CD4-positive, alpha-beta T cell (primary cell): ENCODE data around the gene SPSB3. TPM values are rescaled to one million over a fixed set of nuclear protein-coding genes. Genes with fewer than 3 reads are reported as not detected.
A peak's percentile ranks its signal among the peaks of the same experiment; 100 is the strongest.

Experiments
- ATAC-seq: fragments of 200-7000 bp; cut with Tn5 transposase; one replicate; pipeline ENCODE4 v1.10.0; 2022; ENCODE audit warnings: mild to moderate bottlenecking; ENCODE audit not compliant: poor library complexity
- CTCF ChIA-PET: fragments of 350-600 bp; sonication (Branson Sonifier 250); formaldehyde crosslinking; loops from one replicate; lab custom pipeline; 2021; ENCODE audit warnings: antibody characterized with exemption, inconsistent platforms; lab: Charles Lee
- POLR2A ChIA-PET: fragments of 350-600 bp; sonication (Branson Sonifier 250); formaldehyde crosslinking; loops from one replicate; lab custom pipeline; 2021; ENCODE audit warnings: antibody characterized with exemption, inconsistent platforms; lab: Charles Lee
- DNase-seq, 14 experiments: peaks; one replicate each; pipeline ENCODE4 v3.0.0-alpha.2; 2013 to 2020; ENCODE audit warnings: mixed read lengths in 2 of 14
- H3K27ac ChIP-seq, 2 donors: one replicate each; pipeline versions ENCODE4 v1.5.1 to v1.7.0; 2013; ENCODE audit warnings: low read length in 2 of 2, low read depth in 1 of 2, mild to moderate bottlenecking in 1 of 2
- H3K27me3 ChIP-seq, 2 experiments: 1 replicate in 1 of 2; 2 replicates in 1 of 2; pipeline versions ENCODE4 v1.6.1 to v1.7.0; 2013; ENCODE audit warnings: low read length in 2 of 2, control low read depth in 1 of 2, mild to moderate bottlenecking in 1 of 2, moderate library complexity in 1 of 2; ENCODE audit not compliant: insufficient read depth in 2 of 2, control insufficient read depth in 1 of 2
- H3K36me3 ChIP-seq: one replicate; pipeline ENCODE4 v1.6.1; 2013; ENCODE audit warnings: low read length, control low read depth; ENCODE audit not compliant: insufficient read depth
- H3K4me1 ChIP-seq: one replicate; pipeline ENCODE4 v1.6.1; 2013; ENCODE audit warnings: low read length, control low read depth; ENCODE audit not compliant: insufficient read depth
- H3K4me3 ChIP-seq: one replicate; pipeline ENCODE4 v1.5.1; 2013; ENCODE audit warnings: mild to moderate bottlenecking, low read length, moderate library complexity
- H3K9me3 ChIP-seq, 2 experiments: 1 replicate in 1 of 2; 2 replicates in 1 of 2; pipeline versions ENCODE4 v1.6.1 to v1.7.0; 2013; ENCODE audit warnings: low read length in 2 of 2, mild to moderate bottlenecking in 2 of 2, control low read depth in 1 of 2, moderate library complexity in 1 of 2; ENCODE audit not compliant: control insufficient read depth in 1 of 2, insufficient read depth in 1 of 2
- H3K27ac Mint-ChIP-seq: one replicate; pipeline ENCODE4 v1.8.0; 2020; ENCODE audit warnings: mixed read lengths
- H3K27me3 Mint-ChIP-seq: one replicate; pipeline ENCODE4 v1.8.0; 2021; ENCODE audit warnings: mixed read lengths
- H3K36me3 Mint-ChIP-seq: one replicate; pipeline ENCODE4 v1.8.0; 2021; ENCODE audit warnings: low read depth, mixed read lengths
- H3K4me1 Mint-ChIP-seq: one replicate; pipeline ENCODE4 v1.8.0; 2021; ENCODE audit warnings: low read depth, mixed read lengths
- H3K4me3 Mint-ChIP-seq: one replicate; pipeline ENCODE4 v1.8.0; 2020; ENCODE audit warnings: mild to moderate bottlenecking, mixed read lengths
- H3K9me3 Mint-ChIP-seq: one replicate; pipeline ENCODE4 v1.8.0; 2020; ENCODE audit warnings: mixed read lengths
- intact Hi-C, 2 experiments: fragments of 100-400 bp; cut with DNase I in 1 of 2; cut with micrococcal nuclease in 1 of 2; formaldehyde crosslinking; loops; one replicate each; pipeline versions ENCODE4 v1.15.1 to v1.9.0; 2023 to 2025; cut with DNase I, micrococcal nuclease
- total RNA-seq, 174 experiments: library from RNA in 2 of 174; stranded (reverse) in 2 of 174; gene quantifications; one replicate each; pipeline ENCODE4 v1.2.3 and lab custom pipeline; 2021 to 2026
- TF ChIP-seq, protein P1 (sequence below): fragments of 200-600 bp; IDR thresholded peaks from one replicate; pipeline ENCODE4 v1.8.0; 2022; ENCODE audit warnings: antibody characterized with exemption, mild to moderate bottlenecking

Gene SPSB3
- total RNA-seq, 2 experiments from 2014 or later: 86.3 to 87.6 TPM

DNA sequence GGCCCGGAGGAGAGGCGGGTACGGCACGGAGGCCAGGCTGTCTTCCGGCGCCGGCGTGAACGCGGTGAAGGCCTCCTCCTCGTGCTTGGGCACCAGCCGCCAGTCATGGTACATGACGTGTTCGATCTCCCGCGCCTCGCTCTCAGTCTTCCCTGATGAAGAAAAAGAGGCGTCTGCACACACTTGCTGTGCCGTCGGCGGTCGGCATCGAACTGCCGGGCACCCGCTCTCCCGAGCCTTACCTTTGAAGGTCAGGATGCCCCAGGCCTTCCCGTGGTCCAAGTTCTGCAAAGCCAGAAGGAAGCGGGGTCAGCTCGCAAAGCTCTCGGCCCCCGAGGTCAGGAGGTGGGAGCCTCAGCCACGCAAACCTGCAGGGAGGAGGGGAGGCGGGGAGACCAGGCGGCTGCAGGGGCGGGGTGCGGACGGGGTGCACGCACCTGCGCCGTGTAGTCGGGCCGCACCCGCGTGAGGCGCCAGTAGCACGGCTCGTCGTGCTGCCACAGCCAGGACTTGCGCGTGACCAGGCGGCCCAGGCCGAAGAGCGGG, 9.9 kb downstream of the SPSB3 start, which contains the start of gene EME2:
TSS of gene EME2 (plus strand) at position 449 of the 546 bp plus-strand sequence. CDS start 418 bp downstream, outside the sequence.
- Histone ChIP-seq H3K36me3 (peaks cover 27% of the 10 kb centered on the region), H3K4me1 (peaks cover 42% of the 10 kb centered on the region), H3K27ac (peak within 1 kb of the TSS; percentile 41 to 69), H3K9me3 (peaks cover 0 to 4% of the 10 kb centered on the region in 2 experiments), H3K4me3 (peak within 1 kb of the TSS; percentile 89), H3K27me3 (no peaks in the 10 kb centered on the region)
- TF ChIP-seq, protein P1, sequence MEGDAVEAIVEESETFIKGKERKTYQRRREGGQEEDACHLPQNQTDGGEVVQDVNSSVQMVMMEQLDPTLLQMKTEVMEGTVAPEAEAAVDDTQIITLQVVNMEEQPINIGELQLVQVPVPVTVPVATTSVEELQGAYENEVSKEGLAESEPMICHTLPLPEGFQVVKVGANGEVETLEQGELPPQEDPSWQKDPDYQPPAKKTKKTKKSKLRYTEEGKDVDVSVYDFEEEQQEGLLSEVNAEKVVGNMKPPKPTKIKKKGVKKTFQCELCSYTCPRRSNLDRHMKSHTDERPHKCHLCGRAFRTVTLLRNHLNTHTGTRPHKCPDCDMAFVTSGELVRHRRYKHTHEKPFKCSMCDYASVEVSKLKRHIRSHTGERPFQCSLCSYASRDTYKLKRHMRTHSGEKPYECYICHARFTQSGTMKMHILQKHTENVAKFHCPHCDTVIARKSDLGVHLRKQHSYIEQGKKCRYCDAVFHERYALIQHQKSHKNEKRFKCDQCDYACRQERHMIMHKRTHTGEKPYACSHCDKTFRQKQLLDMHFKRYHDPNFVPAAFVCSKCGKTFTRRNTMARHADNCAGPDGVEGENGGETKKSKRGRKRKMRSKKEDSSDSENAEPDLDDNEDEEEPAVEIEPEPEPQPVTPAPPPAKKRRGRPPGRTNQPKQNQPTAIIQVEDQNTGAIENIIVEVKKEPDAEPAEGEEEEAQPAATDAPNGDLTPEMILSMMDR: no peak
- H3K9me3 Mint-ChIP-seq: no peaks in the 10 kb centered on the region
- peak within 1 kb of the TSS; percentile 98 for H3K4me3 Mint-ChIP-seq
- peak within 1 kb of the TSS; percentile 92 for H3K27ac Mint-ChIP-seq
- POLR2A ChIA-PET: interaction anchor here (0.8 to 7.9 kb wide), 5 partner anchors 9 to 463 kb away, joined by 5 to 163 read pairs (median 7); partner anchors contain the start of genes FAHD1, HAGH, MAPK8IP3 and NUBP2
- H3K4me1 Mint-ChIP-seq: peaks cover 16% of the 10 kb centered on the region
- CTCF ChIA-PET: interaction anchor here (1.1 to 4.0 kb wide), 3 partner anchors 10 to 66 kb away, joined by 3 to 21 read pairs (median 3); partner anchors contain the start of genes MAPK8IP3, NUBP2 and SPSB3
- no peaks in the 10 kb centered on the region for H3K27me3 Mint-ChIP-seq
- DNase-seq (peak in 12 of 14 experiments; percentile 27 to 74 (median 44)), ATAC-seq (peak; percentile 45)
- H3K36me3 Mint-ChIP-seq: peaks cover 36% of the 10 kb centered on the region
- intact Hi-C loops: loop anchor here (2.0 to 10.0 kb wide), 9 partner anchors 54 to 420 kb away; partner anchors contain the start of genes FAHD1 (in 2 of the 2), HAGH (in 2 of the 2), GNPTG (in 1 of the 2) and JPT2 (in 1 of the 2)

DNA sequence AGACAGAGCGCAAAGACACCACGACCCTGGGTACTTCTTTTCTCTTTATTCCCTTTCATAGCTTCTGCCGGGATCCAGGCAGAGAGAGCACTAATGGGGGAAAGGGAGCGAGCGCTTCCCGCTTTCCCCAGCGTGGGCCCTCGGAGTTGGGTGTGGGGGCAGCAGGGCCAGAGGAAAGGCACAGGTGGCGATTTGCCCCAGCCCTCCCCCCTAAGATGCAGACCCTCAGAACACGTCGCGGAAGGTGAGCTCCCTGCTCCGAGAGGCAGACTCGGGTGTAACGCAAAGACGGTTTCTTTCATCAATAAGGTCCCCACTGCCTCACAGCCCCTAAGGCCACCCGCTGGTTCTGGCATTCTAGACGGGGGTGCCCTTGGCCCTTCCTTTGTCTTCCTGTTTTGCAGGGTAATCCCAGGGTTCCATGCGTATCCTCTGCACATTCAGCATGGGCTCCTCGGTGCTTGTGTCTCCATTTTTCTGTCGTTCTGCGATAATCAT, 10.5 kb downstream of the SPSB3 start:
- H3K4me1 ChIP-seq: peaks cover 42% of the 10 kb centered on the region
- H3K36me3 ChIP-seq: peaks cover 26% of the 10 kb centered on the region
- DNase-seq: no peak
- intact Hi-C loops: loop anchor here (2.0 to 10.0 kb wide), 9 partner anchors 55 to 420 kb away; partner anchors contain the start of genes FAHD1 (in 2 of the 2), HAGH (in 2 of the 2), GNPTG (in 1 of the 2) and JPT2 (in 1 of the 2)
- Mint-ChIP-seq H3K27me3 (no peaks in the 10 kb centered on the region), H3K36me3 (peaks cover 36% of the 10 kb centered on the region), H3K27ac (peak overlapping the region; percentile 92), H3K4me1 (peaks cover 16% of the 10 kb centered on the region), H3K4me3 (peak overlapping the region; percentile 98), H3K9me3 (no peaks in the 10 kb centered on the region)
- H3K27ac ChIP-seq: peak overlapping the region; percentile 41 to 69
- TF ChIP-seq, protein P1: no peak
- peaks cover 0 to 2% of the 10 kb centered on the region in 2 experiments for H3K9me3 ChIP-seq
- peak overlapping the region; percentile 89 for H3K4me3 ChIP-seq
- H3K27me3 ChIP-seq: no peaks in the 10 kb centered on the region
- ChIA-PET POLR2A (interaction anchor here (1.1 to 7.9 kb wide), 5 partner anchors 10 to 761 kb away, joined by 3 to 163 read pairs (median 7); partner anchors contain the start of genes FAHD1, HAGH, NUBP2 and SPSB3), CTCF (interaction anchor here (1.2 to 4.0 kb wide), 2 partner anchors 11 to 41 kb away, joined by 3 to 21 read pairs; partner anchors contain the start of genes NUBP2 and SPSB3)
- ATAC-seq: no peak

DNA sequence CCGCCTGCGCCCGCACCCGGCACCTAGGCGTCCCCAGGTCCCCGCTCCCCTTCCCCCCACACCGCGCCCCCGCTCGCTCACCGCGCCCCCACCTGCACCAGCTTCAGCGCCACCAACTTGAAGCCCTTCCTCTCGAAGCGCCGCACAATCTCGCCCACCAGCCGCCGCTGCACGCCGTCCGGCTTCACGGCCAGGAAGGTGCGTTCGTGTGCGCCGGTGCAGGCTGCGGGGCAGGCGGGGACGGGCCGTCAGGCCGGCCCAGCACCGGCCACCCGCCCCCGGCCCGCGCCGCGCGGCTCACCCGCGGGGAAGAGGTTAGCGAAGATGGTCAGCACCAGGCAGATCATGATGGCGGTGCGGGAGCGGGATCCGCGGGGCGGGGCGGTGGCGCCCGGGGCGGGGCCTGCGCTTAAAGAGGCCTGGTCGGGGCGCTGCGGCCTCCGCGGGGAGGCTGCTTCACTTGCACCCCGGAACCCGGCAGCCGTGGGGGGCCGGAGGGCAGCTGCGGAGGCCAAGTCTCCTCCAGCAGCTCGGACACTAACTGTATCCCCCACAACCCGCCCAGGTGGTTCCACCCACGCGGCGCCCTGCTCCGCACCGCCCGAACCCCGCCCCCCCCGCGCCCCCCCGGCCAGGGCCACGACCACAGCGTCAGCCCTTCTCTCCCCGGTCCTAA, 11.0 kb downstream of the SPSB3 start, which contains the start of gene NME3:
TSS of gene NME3 (minus strand) at position 356 of the 676 bp plus-strand sequence. CDS start at position 347, 9 bp downstream.
- TF ChIP-seq, protein P1: no peak
- intact Hi-C loops: loop anchor here (5.0 to 10.0 kb wide), 6 partner anchors 56 to 419 kb away; partner anchors contain the start of genes FAHD1 (in 1 of the 2), GNPTG (in 1 of the 2), HAGH (in 1 of the 2) and JPT2 (in 1 of the 2)
- peak within 1 kb of the TSS; percentile 89 for H3K4me3 ChIP-seq
- peaks cover 16% of the 10 kb centered on the region for H3K4me1 Mint-ChIP-seq
- ATAC-seq (peak; percentile 53), DNase-seq (peak; percentile 53 to 83 (median 75))
- H3K27me3 ChIP-seq: no peaks in the 10 kb centered on the region
- POLR2A ChIA-PET: interaction anchor here (0.7 to 7.9 kb wide), 9 partner anchors 10 to 1076 kb away, joined by 3 to 163 read pairs (median 4); partner anchors contain the start of genes FAHD1, HAGH, JPT2 and MAPK8IP3
- H3K27ac Mint-ChIP-seq: peak within 1 kb of the TSS; percentile 92
- H3K4me1 ChIP-seq: peaks cover 42% of the 10 kb centered on the region
- no peaks in the 10 kb centered on the region for H3K9me3 ChIP-seq
- peaks cover 31% of the 10 kb centered on the region for H3K36me3 Mint-ChIP-seq
- H3K27me3 Mint-ChIP-seq: no peaks in the 10 kb centered on the region
- H3K36me3 ChIP-seq: peaks cover 26% of the 10 kb centered on the region
- peak within 1 kb of the TSS; percentile 98 for H3K4me3 Mint-ChIP-seq
- peak within 1 kb of the TSS; percentile 41 to 69 for H3K27ac ChIP-seq
- CTCF ChIA-PET: interaction anchor here (4.0 kb wide), 1 partner anchor 11 kb away, joined by 21 read pairs; the partner anchor contains the start of genes NUBP2 and SPSB3
- H3K9me3 Mint-ChIP-seq: no peaks in the 10 kb centered on the region
